Tibial nerve (tissue), 4 donors: ENCODE results near the gene FMN2. TPM values are rescaled to one million over a fixed set of nuclear protein-coding genes. Genes with fewer than 3 reads are reported as not detected.

Experiments
- DNase-seq, 2 donors: peaks; one replicate each; pipeline ENCODE4 v3.0.0-alpha.2; 2019; ENCODE audit warnings: low spot score in 2 of 2
- H3K27ac ChIP-seq, 4 donors: fragments of 200-600 bp; sonication (generic) in 3 of 4; one replicate each; pipeline ENCODE4 v1.5.1; 2017 to 2019; ENCODE audit warnings: mild to moderate bottlenecking in 1 of 4
- H3K27me3 ChIP-seq, 2 donors: fragments of 200-600 bp; sonication (generic) in 1 of 2; one replicate each; pipeline versions ENCODE4 v1.5.1 to v1.6.0; 2017 to 2019
- H3K36me3 ChIP-seq, 3 donors: fragments of 200-600 bp; sonication (generic); one replicate each; pipeline ENCODE4 v1.5.1; 2018 to 2019
- H3K4me1 ChIP-seq, 4 donors: fragments of 200-600 bp; sonication (generic) in 3 of 4; one replicate each; pipeline ENCODE4 v1.5.1; 2017 to 2019
- H3K4me3 ChIP-seq, 4 donors: fragments of 200-600 bp; sonication (generic) in 3 of 4; one replicate each; pipeline ENCODE4 v1.5.1; 2017 to 2019; ENCODE audit warnings: mild to moderate bottlenecking in 1 of 4, moderate library complexity in 1 of 4
- H3K9me3 ChIP-seq, 4 donors: fragments of 200-600 bp; sonication (generic) in 3 of 4; one replicate each; pipeline ENCODE4 v1.5.1; 2017 to 2019
- EP300 ChIP-seq, 2 donors: sonication (generic); formaldehyde crosslinking; IDR thresholded peaks; one replicate each; pipeline ENCODE4 v1.6.1; 2017; ENCODE audit warnings: antibody characterized with exemption in 2 of 2, mild to moderate bottlenecking in 1 of 2
- POLR2A ChIP-seq, 2 donors: fragments of 450-650 bp; IDR thresholded peaks; one replicate each; pipeline ENCODE4 v1.6.1; 2017; ENCODE audit warnings: antibody characterized with exemption in 2 of 2, mild to moderate bottlenecking in 2 of 2, moderate library complexity in 2 of 2
- WGBS, 2 donors: methylation state at CpG; one replicate each; pipeline ENCODE4 v1.1.5; 2018; 5-methylcytosine and 5-hydroxymethylcytosine counted together
- total RNA-seq, 4 donors: library from RNA; depleted of rRNA; stranded (reverse); fragments of >200 nt; gene quantifications; one replicate each; pipeline ENCODE4 v1.1.0, GENCODE V29; 2016
- TF ChIP-seq, protein P1 (sequence below), 5 experiments: fragments of 200-600 bp in 3 of 5; fragments of 450-650 bp in 2 of 5; sonication (generic) in 3 of 5; IDR thresholded peaks; one replicate each; pipeline ENCODE4 v1.5.1; 2016 to 2019; ENCODE audit warnings: antibody characterized with exemption in 5 of 5, mild to moderate bottlenecking in 3 of 5, moderate library complexity in 2 of 5

FMN2 gene
- total RNA-seq, 4 donors from 2014 or later: 16.7 to 24.9 (median 24.4) TPM

DNA sequence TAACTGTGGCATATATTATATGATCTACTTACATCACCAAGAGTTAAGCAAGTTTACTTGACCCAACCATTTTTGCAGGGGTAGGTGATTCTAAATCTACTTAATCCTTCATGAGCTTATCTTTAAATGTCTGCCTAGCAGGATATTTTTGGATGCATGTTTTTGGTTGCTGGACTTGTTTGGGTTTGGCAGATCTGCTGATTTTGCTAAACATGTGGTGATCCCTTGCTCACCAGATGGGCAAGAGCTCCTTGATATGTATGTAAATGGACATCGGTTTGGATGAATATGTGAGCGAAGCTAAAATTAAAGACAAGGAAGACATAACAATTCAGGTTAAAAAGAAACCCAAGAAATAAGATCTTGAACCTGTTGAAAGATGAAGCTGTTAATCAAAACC lies 36.7 kb downstream of the FMN2 start:
- TF ChIP-seq POLR2A (IDR thresholded peaks at IDR 0.05) (no peak), EP300 (IDR thresholded peaks at IDR 0.05) (no peak)
- TF ChIP-seq, protein P1, sequence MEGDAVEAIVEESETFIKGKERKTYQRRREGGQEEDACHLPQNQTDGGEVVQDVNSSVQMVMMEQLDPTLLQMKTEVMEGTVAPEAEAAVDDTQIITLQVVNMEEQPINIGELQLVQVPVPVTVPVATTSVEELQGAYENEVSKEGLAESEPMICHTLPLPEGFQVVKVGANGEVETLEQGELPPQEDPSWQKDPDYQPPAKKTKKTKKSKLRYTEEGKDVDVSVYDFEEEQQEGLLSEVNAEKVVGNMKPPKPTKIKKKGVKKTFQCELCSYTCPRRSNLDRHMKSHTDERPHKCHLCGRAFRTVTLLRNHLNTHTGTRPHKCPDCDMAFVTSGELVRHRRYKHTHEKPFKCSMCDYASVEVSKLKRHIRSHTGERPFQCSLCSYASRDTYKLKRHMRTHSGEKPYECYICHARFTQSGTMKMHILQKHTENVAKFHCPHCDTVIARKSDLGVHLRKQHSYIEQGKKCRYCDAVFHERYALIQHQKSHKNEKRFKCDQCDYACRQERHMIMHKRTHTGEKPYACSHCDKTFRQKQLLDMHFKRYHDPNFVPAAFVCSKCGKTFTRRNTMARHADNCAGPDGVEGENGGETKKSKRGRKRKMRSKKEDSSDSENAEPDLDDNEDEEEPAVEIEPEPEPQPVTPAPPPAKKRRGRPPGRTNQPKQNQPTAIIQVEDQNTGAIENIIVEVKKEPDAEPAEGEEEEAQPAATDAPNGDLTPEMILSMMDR (IDR thresholded peaks at IDR 0.05): no peak
- Histone ChIP-seq H3K27me3 (no peaks in the 10 kb centered on the region), H3K4me1 (no peaks in the 10 kb centered on the region), H3K36me3 (no peaks in the 10 kb centered on the region), H3K4me3 (no peak overlapping the region), H3K27ac (no peak overlapping the region), H3K9me3 (no peaks in the 10 kb centered on the region)
- DNase-seq: no peak
- WGBS, 2 donors: 92 to 98% methylated on average over 2 of the region's 2 CpGs

DNA sequence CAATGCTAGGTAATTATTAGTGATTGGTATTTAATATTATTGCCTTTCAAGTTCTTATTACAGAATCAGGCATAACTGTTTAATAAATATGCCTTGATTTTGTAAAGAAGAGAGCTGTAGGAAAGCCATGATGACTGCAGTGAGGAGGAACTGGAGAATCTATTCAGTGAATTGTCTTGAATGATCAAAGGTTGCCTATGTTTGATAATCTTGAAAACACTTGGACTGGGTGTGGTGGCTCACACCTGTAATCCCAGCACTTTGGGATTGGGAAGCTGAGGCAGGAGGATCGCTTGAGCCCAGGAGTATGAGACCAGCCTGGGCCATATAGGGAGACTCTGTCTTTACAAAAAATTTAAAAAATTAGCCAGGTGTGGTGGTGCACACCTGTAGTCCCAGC lies 42.4 kb downstream of the FMN2 start:
- Histone ChIP-seq H3K4me3 (no peak overlapping the region), H3K27me3 (no peaks in the 10 kb centered on the region), H3K27ac (no peak overlapping the region), H3K4me1 (no peaks in the 10 kb centered on the region), H3K9me3 (no peaks in the 10 kb centered on the region), H3K36me3 (no peaks in the 10 kb centered on the region)
- 86 to 96% methylated on average over 1 of the region's 1 CpG for WGBS, 2 donors
- no peak for DNase-seq
- TF ChIP-seq POLR2A (IDR thresholded peaks at IDR 0.05) (no peak), EP300 (IDR thresholded peaks at IDR 0.05) (no peak)
- TF ChIP-seq, protein P1 (IDR thresholded peaks at IDR 0.05): no peak

DNA sequence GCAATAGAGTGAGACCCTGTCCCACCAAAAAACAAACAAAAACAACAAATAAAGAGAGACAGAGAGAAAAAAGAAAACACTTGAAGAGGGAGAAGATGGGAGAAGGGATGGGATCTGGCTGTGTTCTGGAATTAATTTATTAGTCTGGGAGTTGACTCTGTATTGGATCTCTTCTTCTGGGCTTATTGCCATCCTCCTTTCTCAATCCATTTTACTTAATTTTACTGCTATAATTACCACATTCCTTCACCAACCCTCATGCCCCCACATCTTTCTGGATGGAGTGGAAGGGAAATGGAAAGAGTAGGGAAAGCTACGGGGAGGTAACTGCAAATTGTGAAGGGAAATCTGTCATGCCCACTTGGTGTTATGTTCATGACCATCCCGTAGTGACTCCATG lies 42.9 kb downstream of the FMN2 start:
- 74 to 88% methylated on average over 2 of the region's 2 CpGs for WGBS, 2 donors
- Histone ChIP-seq H3K27ac (no peak overlapping the region), H3K9me3 (no peaks in the 10 kb centered on the region), H3K4me3 (no peak overlapping the region), H3K36me3 (no peaks in the 10 kb centered on the region), H3K27me3 (no peaks in the 10 kb centered on the region), H3K4me1 (no peaks in the 10 kb centered on the region)
- no peak for DNase-seq
- TF ChIP-seq, protein P1 (IDR thresholded peaks at IDR 0.05): no peak
- TF ChIP-seq EP300 (IDR thresholded peaks at IDR 0.05) (no peak), POLR2A (IDR thresholded peaks at IDR 0.05) (no peak)

DNA sequence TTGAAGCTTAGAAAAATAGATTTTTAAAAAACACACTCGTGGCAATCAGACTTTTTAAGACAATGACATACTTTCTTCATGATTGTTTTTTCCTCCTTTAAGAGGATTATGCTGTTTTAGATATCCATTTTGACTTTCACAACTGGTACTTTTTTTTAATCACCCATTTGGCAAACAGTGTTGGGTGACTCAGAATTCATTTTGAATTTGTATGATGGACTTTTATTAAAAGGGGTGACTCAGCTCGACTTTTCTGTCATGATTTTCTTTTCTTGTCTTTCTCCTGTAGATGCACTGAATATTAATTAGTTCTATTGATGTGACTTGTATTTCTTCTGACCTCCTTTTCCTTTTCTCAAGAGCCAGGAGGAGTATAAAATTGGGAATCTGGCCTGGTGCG lies 44.7 kb downstream of the FMN2 start:
- DNase-seq: no peak
- Histone ChIP-seq H3K27ac (peak overlapping the region in 1 of 4 donors; percentile 72), H3K36me3 (no peaks in the 10 kb centered on the region), H3K9me3 (no peaks in the 10 kb centered on the region), H3K4me1 (no peaks in the 10 kb centered on the region), H3K4me3 (no peak overlapping the region), H3K27me3 (no peaks in the 10 kb centered on the region)
- TF ChIP-seq POLR2A (IDR thresholded peaks at IDR 0.05) (no peak), EP300 (IDR thresholded peaks at IDR 0.05) (no peak)
- TF ChIP-seq, protein P1 (IDR thresholded peaks at IDR 0.05): no peak
- 56 to 59% methylated on average over 3 of the region's 3 CpGs for WGBS, 2 donors

DNA sequence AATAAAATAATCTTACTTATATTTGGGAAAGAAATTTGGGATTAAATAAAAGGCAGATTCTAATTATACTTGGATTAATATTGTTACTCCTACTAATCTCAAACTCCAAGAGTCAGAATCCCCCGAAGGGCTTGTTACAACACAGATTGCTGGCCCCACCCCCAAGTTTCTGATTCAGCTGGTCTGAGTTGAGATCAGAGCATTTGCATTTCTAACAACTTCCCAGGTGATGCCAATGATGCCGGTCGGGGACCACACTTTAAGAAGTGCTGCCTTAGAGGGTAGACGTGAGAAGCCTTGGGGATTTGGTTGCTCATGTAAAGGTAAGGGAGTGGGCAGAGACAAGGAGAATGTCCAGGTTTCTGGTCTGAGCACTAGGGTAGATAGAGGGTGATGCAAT lies 47.2 kb downstream of the FMN2 start:
- TF ChIP-seq POLR2A (IDR thresholded peaks at IDR 0.05) (no peak), EP300 (IDR thresholded peaks at IDR 0.05) (no peak)
- TF ChIP-seq, protein P1 (IDR thresholded peaks at IDR 0.05): no peak
- Histone ChIP-seq H3K36me3 (no peaks in the 10 kb centered on the region), H3K9me3 (no peaks in the 10 kb centered on the region), H3K4me1 (no peaks in the 10 kb centered on the region), H3K27me3 (no peaks in the 10 kb centered on the region), H3K27ac (no peak overlapping the region), H3K4me3 (no peak overlapping the region)
- DNase-seq: no peak
- WGBS, 2 donors: 50 to 60% methylated on average over 4 of the region's 4 CpGs
